ENCODE measurements around the gene FAM118A. TPM values are rescaled to one million over a fixed set of nuclear protein-coding genes. Genes with fewer than 3 reads are reported as not detected.

FAM118A gene
- total and polyA plus RNA-seq, 2 of the 8 experiments (the other 6 are each of a cell fraction or from before 2014, with no cell fraction given) = 8.5 to 18.6 TPM

- TF ChIP-seq RAD21 (IDR thresholded peaks at IDR 0.05 in 1 of 2, conservative IDR thresholded peaks at IDR 0.05 in 1 of 2; ENCODE audit: low read depth in 2 of 2, low read length in 2 of 2) = no peak
- TF ChIP-seq PHF8 (conservative IDR thresholded peaks at IDR 0.05; ENCODE audit: low read depth, low read length) = no peak
Observed at GRCh38 chr22:45341498-45341897, 31.8 kb downstream of the FAM118A start (continued).
